Activated CD4-positive, alpha-beta memory T cell treated with anti-CD3 and anti-CD28 coated beads for 36 hours (primary cell): ENCODE measurements around the gene PAM. TPM values are rescaled to one million over a fixed set of nuclear protein-coding genes. Genes with fewer than 3 reads are reported as not detected.
"Not testable (repeated sequence)": the region's sequence is repeated elsewhere in the genome, so short reads cannot be mapped to it uniquely, and the experiment has no call there.

Experiments used
- CTCF ChIA-PET: fragments of 350-600 bp; sonication (Branson Sonifier 250); formaldehyde crosslinking; loops from one replicate; lab custom pipeline; 2021; ENCODE audit warnings: antibody characterized with exemption, inconsistent platforms; lab: Charles Lee
- POLR2A ChIA-PET: fragments of 350-600 bp; sonication (Branson Sonifier 250); formaldehyde crosslinking; loops from one replicate; lab custom pipeline; 2021; ENCODE audit warnings: antibody characterized with exemption; lab: Charles Lee
- DNase-seq: peaks from one replicate; pipeline ENCODE4 v3.0.0-alpha.2; 2020
- H3K27ac Mint-ChIP-seq: one replicate; pipeline ENCODE4 v1.8.0; 2021; ENCODE audit warnings: mixed read lengths
- H3K27me3 Mint-ChIP-seq: one replicate; pipeline ENCODE4 v1.8.0; 2021; ENCODE audit warnings: mixed read lengths
- H3K36me3 Mint-ChIP-seq: one replicate; pipeline ENCODE4 v1.8.0; 2021; ENCODE audit warnings: mixed read lengths
- H3K4me1 Mint-ChIP-seq: one replicate; pipeline ENCODE4 v1.8.0; 2021; ENCODE audit warnings: low read depth, mixed read lengths
- H3K4me3 Mint-ChIP-seq: one replicate; pipeline ENCODE4 v1.8.0; 2021; ENCODE audit warnings: mild to moderate bottlenecking, mixed read lengths
- H3K9me3 Mint-ChIP-seq: one replicate; pipeline ENCODE4 v1.8.0; 2021; ENCODE audit warnings: mixed read lengths
- intact Hi-C: fragments of 100-400 bp; cut with micrococcal nuclease; formaldehyde crosslinking; loops from one replicate; pipeline ENCODE4 v1.15.1; 2023
- total RNA-seq, 2 experiments: library from RNA; stranded (reverse); gene quantifications; one replicate each; pipeline ENCODE4 v1.2.3, GENCODE V29; 2021

Gene PAM
- total RNA-seq, 2 experiments from 2014 or later = 41.6 to 43.7 TPM

DNA sequence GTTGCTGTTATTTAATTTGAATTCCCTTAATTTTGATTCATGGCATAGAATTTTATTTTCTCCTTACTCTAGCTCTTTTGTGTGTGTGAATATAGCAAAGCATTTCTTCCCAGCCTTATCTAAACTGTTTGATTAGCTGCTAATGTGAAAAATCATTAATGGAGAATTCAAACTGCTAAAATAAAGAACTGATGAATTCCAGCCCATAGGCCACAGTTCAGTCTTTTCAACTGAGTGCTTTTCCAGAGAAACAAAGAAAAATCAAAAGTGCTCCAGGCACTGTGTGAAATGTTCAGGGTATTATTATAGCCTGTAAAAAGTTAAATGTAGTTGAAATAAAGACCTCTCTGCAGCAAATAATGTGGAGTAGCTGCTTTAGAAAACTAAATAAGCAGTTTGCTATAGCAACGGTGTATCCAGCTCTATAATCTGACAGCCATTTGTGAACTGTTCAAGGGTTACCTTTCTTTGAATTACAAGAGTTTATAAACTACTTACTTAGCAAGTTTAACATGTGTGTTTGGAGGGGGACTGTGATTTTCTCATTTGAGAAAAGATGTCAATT is 241.0 kb downstream of the PAM start:
- intact Hi-C loops = no loop called here
- Mint-ChIP-seq H3K9me3 (no peaks in the 10 kb centered on the region), H3K27ac (no peak overlapping the region), H3K4me1 (no peaks in the 10 kb centered on the region), H3K36me3 (peaks cover 16% of the 10 kb centered on the region), H3K4me3 (no peak overlapping the region), H3K27me3 (no peaks in the 10 kb centered on the region)
- CTCF ChIA-PET = no interaction called here
- DNase-seq = no peak
- POLR2A ChIA-PET = no interaction called here

DNA sequence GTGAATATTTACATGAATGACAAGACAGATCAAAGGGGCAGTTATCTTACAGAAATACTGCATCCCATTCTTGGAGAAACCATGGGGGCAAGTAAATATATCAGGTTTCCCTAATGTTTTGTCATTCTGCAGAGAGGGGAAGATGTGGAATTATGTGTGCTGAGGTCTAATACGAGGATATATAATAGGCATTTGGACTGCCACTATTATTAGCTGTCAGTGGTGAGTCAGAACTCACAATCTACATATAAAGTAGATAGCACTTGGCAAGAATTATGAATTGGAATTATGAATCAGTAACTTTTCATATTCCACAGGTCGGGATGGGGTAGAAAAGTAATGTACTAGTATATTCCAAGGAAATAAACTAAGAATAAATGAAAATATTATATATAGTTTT is 243.1 kb downstream of the PAM start:
- H3K4me3 Mint-ChIP-seq = no peak overlapping the region
- H3K9me3 Mint-ChIP-seq = no peaks in the 10 kb centered on the region
- DNase-seq = no peak
- intact Hi-C loops = no loop called here
- H3K27me3 Mint-ChIP-seq = no peaks in the 10 kb centered on the region
- H3K36me3 Mint-ChIP-seq = peaks cover 14% of the 10 kb centered on the region
- POLR2A ChIA-PET = no interaction called here
- H3K27ac Mint-ChIP-seq = no peak overlapping the region
- CTCF ChIA-PET = no interaction called here
- H3K4me1 Mint-ChIP-seq = no peaks in the 10 kb centered on the region

DNA sequence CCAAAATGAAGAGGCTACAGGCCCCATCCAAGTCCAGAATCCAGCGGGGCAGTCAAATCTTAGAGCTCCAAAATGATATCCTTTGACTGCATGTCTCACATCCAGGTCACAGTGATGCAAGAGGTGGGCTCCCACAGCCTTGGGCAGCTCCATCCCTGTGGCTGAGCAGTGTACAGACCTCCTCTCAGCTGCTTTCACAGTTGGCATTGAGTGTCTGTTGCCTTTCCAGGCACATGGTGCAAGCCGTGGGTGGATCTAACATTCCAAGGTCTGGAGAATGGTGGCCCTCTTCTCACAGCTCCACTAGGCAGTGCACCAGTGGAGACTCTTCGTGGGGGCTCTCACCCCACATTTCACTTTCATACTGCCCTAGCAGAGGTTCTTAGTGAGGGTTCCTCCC is 244.1 kb downstream of the PAM start:
- Mint-ChIP-seq H3K4me1 (no peaks in the 10 kb centered on the region), H3K27ac (no peak overlapping the region), H3K27me3 (no peaks in the 10 kb centered on the region), H3K36me3 (peaks cover 13% of the 10 kb centered on the region), H3K4me3 (no peak overlapping the region), H3K9me3 (no peaks in the 10 kb centered on the region)
- ChIA-PET POLR2A (no interaction called here), CTCF (interaction anchor here (0.9 kb wide), 1 partner anchor 274 kb away, joined by 3 read pairs; no protein-coding TSS in a partner anchor)
- intact Hi-C loops = no loop called here
- no peak for DNase-seq

DNA sequence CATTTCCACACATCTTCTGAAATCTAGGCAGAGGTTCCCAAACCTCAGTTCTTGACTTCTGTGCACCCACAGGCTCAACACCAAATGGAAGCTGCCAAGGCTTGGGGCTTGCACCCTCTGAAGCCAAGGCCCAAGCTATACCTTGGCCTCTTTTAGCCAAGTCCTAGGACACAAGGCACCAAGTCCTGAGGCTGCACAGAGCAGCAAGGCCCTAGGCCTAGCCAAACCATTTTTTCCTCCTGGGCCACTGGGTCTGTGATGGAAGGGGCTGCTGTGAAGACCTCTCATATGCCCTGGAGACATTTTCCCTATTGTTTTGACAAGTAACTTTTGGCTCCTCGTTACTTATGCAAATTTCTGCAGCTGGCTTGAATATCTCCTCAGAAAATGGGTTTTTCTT is 244.5 kb downstream of the PAM start:
- H3K4me1 Mint-ChIP-seq, H3K9me3 Mint-ChIP-seq, H3K27ac Mint-ChIP-seq, POLR2A ChIA-PET, DNase-seq, H3K4me3 Mint-ChIP-seq, H3K27me3 Mint-ChIP-seq, intact Hi-C loops: not testable (repeated sequence)
- peaks cover 13% of the 10 kb centered on the region for H3K36me3 Mint-ChIP-seq
- CTCF ChIA-PET = interaction anchor here (0.9 kb wide), 1 partner anchor 275 kb away, joined by 3 read pairs; no protein-coding TSS in a partner anchor

DNA sequence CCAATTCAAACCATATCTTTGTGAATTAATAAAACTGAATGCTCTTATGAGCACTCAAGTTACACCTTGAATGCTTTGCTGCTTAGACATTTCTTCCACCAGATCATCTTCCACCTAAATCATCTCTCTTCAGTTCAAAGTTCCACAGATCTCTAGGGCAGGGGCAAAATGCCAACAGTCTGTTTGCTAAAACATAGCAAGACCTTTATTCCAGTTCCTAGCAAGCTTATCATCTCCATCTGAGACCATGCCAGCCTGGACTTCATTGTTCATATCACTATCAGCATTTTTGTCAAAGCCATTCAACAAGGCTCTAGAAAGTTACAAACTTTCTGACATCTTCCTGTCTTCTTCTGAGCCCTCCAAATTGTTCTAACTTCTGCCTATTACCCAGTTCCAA is 245.0 kb downstream of the PAM start:
- no peaks in the 10 kb centered on the region for H3K4me1 Mint-ChIP-seq
- H3K27me3 Mint-ChIP-seq = no peaks in the 10 kb centered on the region
- CTCF ChIA-PET = no interaction called here
- H3K4me3 Mint-ChIP-seq = no peak overlapping the region
- no peak overlapping the region for H3K27ac Mint-ChIP-seq
- intact Hi-C loops = no loop called here
- DNase-seq = no peak
- H3K9me3 Mint-ChIP-seq = no peaks in the 10 kb centered on the region
- peaks cover 13% of the 10 kb centered on the region for H3K36me3 Mint-ChIP-seq
- POLR2A ChIA-PET = no interaction called here

DNA sequence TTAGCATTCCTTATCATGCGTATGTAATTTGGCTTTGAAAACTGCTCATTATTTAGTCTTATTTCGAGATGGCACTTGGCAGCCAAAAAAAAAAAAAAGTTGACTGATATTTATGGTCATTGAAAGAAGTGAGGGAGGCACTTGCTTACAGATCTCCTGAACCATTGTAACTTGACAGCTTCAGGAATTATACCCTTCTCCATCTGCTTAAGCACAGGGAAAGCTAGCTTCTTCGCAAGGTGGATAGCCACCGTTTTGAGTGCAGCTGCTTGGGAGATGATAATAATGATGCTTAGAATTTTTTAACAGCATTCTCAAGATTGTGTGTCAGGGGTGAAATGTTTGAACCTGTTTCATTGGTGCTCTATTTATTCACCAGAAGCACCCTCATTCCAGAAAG is 248.8 kb downstream of the PAM start:
- intact Hi-C loops = no loop called here
- Mint-ChIP-seq H3K4me3 (no peak overlapping the region), H3K4me1 (no peaks in the 10 kb centered on the region), H3K9me3 (no peaks in the 10 kb centered on the region), H3K27me3 (no peaks in the 10 kb centered on the region), H3K36me3 (peaks cover 16% of the 10 kb centered on the region), H3K27ac (no peak overlapping the region)
- ChIA-PET CTCF (no interaction called here), POLR2A (no interaction called here)
- DNase-seq = no peak

DNA sequence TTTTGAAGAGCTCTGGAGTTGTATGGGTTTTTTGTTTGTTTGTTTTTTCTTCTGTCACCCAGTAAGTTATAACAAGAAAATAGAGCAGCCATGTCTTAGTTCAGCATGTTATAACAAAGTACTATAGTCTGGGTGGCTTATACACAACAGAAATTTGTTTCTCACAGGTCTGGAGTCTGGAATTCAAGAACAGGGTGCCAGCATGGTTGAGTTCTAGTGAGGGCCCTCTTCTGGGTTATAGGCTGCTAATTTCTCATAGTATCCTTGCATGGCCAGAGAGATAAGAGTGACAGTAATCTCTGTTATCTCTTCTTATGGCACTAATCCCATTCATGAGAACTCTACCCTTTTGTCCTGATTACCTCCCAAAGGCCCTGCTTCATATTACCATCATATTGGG is 250.2 kb downstream of the PAM start:
- CTCF ChIA-PET = no interaction called here

DNA sequence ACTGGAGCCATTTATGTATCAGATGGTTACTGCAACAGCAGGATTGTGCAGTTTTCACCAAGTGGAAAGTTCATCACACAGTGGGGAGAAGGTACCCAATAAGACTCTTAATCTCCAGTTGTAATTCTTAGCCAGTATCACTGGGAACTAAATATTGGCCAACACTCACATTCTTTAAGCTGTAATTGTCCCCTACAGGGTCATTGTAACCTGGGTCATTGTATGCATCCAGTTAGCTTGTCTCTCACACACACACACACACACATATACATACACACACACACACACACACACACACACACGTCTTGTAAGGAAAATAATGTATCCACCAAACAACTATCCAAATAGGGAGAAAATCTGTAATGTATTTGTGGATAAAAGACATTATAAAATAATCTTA is 251.8 kb downstream of the PAM start:
- Mint-ChIP-seq H3K9me3 (no peaks in the 10 kb centered on the region), H3K36me3 (peaks cover 23% of the 10 kb centered on the region), H3K4me3 (no peak overlapping the region), H3K4me1 (no peaks in the 10 kb centered on the region), H3K27me3 (no peaks in the 10 kb centered on the region), H3K27ac (no peak overlapping the region)
- ChIA-PET CTCF (no interaction called here), POLR2A (no interaction called here)
- DNase-seq = no peak
- intact Hi-C loops = no loop called here

More for the DNA sequence above, 250.2 kb downstream of the PAM start:
- Mint-ChIP-seq H3K4me3 (no peak overlapping the region), H3K27ac (no peak overlapping the region), H3K4me1 (no peaks in the 10 kb centered on the region), H3K27me3 (no peaks in the 10 kb centered on the region), H3K9me3 (no peaks in the 10 kb centered on the region), H3K36me3 (peaks cover 16% of the 10 kb centered on the region)
- DNase-seq = no peak
- POLR2A ChIA-PET = no interaction called here
- intact Hi-C loops = no loop called here

DNA sequence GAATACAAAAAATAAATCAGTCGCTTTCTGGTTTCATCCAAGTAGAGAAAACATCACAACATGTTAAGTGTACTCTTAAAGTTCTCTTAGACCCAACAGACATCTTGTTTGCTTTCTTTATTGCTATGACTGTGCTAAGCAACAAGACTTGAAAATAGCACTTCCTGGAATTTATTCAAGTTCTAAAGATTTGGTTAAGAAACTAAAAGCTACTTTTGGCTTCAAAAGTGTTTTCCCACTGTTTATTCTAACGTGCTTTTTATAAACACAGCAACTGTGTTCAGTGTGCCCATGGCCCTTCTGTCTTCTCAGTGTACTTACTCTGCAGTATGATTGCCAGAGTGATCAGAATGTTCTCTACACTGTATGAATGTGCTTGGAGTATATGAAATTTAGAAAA is 255.1 kb downstream of the PAM start:
- intact Hi-C loops = no loop called here
- Mint-ChIP-seq H3K4me3 (no peak overlapping the region), H3K27ac (no peak overlapping the region), H3K36me3 (peaks cover 30% of the 10 kb centered on the region), H3K27me3 (no peaks in the 10 kb centered on the region), H3K4me1 (no peaks in the 10 kb centered on the region), H3K9me3 (no peaks in the 10 kb centered on the region)
- ChIA-PET POLR2A (no interaction called here), CTCF (no interaction called here)
- DNase-seq = no peak

DNA sequence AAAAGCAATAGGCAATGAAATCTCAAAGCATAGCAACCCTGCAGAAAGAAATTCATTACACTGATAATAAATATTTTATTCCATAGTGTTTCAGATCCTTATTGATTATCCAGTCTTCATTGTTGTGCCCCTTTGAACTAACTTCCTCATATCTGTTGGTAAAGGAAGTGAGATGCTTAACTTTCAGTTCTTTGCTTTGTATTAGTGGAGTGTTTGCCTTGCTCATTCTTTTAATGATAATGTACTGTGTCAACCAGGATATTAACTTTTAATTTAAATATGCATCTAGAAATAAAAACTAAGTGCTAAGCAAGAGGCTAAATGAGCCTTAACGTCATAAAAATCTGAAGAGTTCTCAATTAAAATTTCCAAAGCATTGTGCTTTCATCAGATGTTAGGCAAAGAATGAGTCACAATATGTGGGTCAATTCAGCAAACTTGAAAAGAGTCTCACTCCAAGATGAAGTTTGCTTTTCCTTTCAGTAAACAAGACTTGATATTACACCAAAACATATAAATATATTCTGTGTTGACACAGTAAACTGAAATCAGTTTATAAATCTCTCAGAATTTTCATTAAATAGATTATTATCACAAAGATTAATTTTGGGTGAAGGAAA is 258.9 kb downstream of the PAM start:
- Mint-ChIP-seq H3K9me3 (no peaks in the 10 kb centered on the region), H3K36me3 (peaks cover 30% of the 10 kb centered on the region), H3K27ac (no peak overlapping the region), H3K4me1 (no peaks in the 10 kb centered on the region), H3K27me3 (no peaks in the 10 kb centered on the region), H3K4me3 (no peak overlapping the region)
- no peak for DNase-seq
- POLR2A ChIA-PET = no interaction called here
- CTCF ChIA-PET = no interaction called here
- intact Hi-C loops = no loop called here

DNA sequence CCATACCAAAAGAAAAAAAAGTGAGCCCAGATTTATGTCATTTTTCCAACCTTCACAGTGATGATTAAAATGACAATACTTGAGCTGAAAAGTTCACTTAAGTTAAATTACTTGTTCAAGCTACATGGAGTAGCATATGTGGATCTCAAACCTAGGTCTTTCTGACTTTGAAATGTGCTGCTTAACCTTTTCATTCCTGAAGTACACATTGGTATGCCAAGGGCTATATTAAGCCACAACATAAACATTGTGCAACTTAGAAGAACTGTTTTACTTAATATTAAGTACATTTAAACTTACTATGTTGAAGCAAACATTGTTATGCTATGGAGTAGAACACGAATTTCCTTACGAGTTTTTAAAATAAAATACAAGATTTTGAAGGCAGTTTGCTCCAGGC is 259.9 kb downstream of the PAM start:
- ChIA-PET POLR2A (no interaction called here), CTCF (interaction anchor here (1.0 kb wide), 1 partner anchor 334 kb away, joined by 3 read pairs; no protein-coding TSS in a partner anchor)
- no peaks in the 10 kb centered on the region for H3K9me3 Mint-ChIP-seq
- intact Hi-C loops = no loop called here
- no peaks in the 10 kb centered on the region for H3K4me1 Mint-ChIP-seq
- DNase-seq = no peak
- H3K27me3 Mint-ChIP-seq = no peaks in the 10 kb centered on the region
- H3K4me3 Mint-ChIP-seq = no peak overlapping the region
- peaks cover 28% of the 10 kb centered on the region for H3K36me3 Mint-ChIP-seq
- no peak overlapping the region for H3K27ac Mint-ChIP-seq

DNA sequence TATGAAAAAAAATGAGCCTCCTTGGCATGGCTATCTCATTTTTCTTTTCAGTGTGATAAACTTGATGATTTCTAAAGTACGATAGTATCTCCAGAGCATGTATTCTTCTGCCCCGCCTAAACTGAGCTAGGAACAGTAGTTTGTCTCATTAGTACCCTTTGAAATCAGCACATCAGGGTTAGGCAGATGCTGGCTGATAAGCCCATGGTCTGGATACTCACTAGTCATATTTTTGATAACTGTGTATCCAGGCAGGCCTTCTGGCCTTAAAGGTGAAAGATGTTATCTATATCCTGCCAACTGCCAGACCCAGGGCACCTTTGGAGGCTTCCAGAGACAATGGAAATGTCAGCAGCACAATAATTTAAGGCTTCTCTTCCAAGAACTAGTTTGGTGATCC is 261.1 kb downstream of the PAM start:
- ChIA-PET POLR2A (no interaction called here), CTCF (no interaction called here)
- peaks cover 24% of the 10 kb centered on the region for H3K36me3 Mint-ChIP-seq

DNA sequence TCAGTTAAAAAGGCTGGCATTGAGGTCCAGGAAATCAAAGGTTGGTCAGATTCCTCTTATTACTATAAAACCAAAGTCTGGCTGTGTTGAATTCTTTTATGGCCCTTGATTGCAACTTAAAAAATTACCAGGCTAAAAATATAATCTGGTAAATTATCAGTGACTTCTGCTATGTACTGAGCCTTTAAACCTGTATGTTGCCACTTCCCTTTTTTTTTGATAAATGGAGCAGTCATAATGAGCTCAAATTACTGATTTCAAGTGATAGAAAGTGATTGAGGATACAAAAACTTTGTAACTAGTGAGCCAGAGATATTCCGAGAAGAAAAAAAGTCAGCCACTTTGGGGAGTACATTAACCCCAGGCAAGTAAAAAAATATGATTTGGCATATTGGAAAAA is 264.7 kb downstream of the PAM start:
- H3K27me3 Mint-ChIP-seq = no peaks in the 10 kb centered on the region
- no peaks in the 10 kb centered on the region for H3K4me1 Mint-ChIP-seq
- no peak overlapping the region for H3K27ac Mint-ChIP-seq
- ChIA-PET POLR2A (no interaction called here), CTCF (no interaction called here)
- H3K36me3 Mint-ChIP-seq = peaks cover 18% of the 10 kb centered on the region
- H3K4me3 Mint-ChIP-seq = no peak overlapping the region
- H3K9me3 Mint-ChIP-seq = no peaks in the 10 kb centered on the region
- intact Hi-C loops = no loop called here
- no peak for DNase-seq

More for the DNA sequence above, 261.1 kb downstream of the PAM start:
- Mint-ChIP-seq H3K27ac (no peak overlapping the region), H3K9me3 (no peaks in the 10 kb centered on the region), H3K4me1 (no peaks in the 10 kb centered on the region), H3K27me3 (no peaks in the 10 kb centered on the region), H3K4me3 (no peak overlapping the region)
- no peak for DNase-seq
- intact Hi-C loops = no loop called here
